Thoracic aorta (tissue), 2 donors: ENCODE data around the gene LRIG3. TPM values are rescaled to one million over a fixed set of nuclear protein-coding genes. Genes with fewer than 3 reads are reported as not detected.

Source experiments
- ATAC-seq: fragments of 150-250 bp; one replicate; pipeline ENCODE4 v1.8.0; 2017; ENCODE audit warnings: low read depth; ENCODE audit not compliant: insufficient number of reproducible peaks, low FRiP score
- DNase-seq: peaks from one replicate; pipeline ENCODE4 v3.0.0-alpha.2; 2020; ENCODE audit warnings: low spot score
- H3K27ac ChIP-seq, 2 donors: fragments of 200-600 bp; sonication (generic); 1 replicate in 1 of 2; 2 replicates in 1 of 2; pipeline ENCODE4 v1.5.1; 2016; ENCODE audit warnings: mild to moderate bottlenecking in 2 of 2, moderate library complexity in 2 of 2
- H3K27me3 ChIP-seq: fragments of 200-600 bp; sonication (generic); replicated peaks from 2 replicates; pipeline ENCODE4 v1.6.0; 2016; ENCODE audit warnings: mild to moderate bottlenecking; ENCODE audit not compliant: insufficient read depth
- H3K36me3 ChIP-seq: fragments of 200-600 bp; sonication (generic); one replicate; pipeline ENCODE4 v1.5.1; 2016
- H3K4me1 ChIP-seq, 2 donors: fragments of 200-600 bp; sonication (generic); 1 replicate in 1 of 2; 2 replicates in 1 of 2; pipeline versions ENCODE4 v1.5.1 to v1.6.0; 2016; ENCODE audit warnings: low read depth in 2 of 2, mild to moderate bottlenecking in 1 of 2; ENCODE audit not compliant: control insufficient read depth in 1 of 2
- H3K4me3 ChIP-seq: fragments of 200-600 bp; sonication (generic); 2 replicates; pipeline ENCODE4 v1.5.1; 2016; ENCODE audit warnings: mild to moderate bottlenecking
- H3K9me3 ChIP-seq: fragments of 200-600 bp; sonication (generic); 2 replicates; pipeline ENCODE4 v1.5.1; 2016
- total RNA-seq, 2 donors: library from RNA; depleted of rRNA; stranded (reverse); fragments of >200 nt; gene quantifications; one replicate each; pipeline versions ENCODE4 v1.1.0 to v1.2.3, GENCODE V29; 2016
- TF ChIP-seq, protein P1 (sequence below): fragments of 200-600 bp; sonication (generic); IDR thresholded peaks from one replicate; pipeline ENCODE4 v1.5.1; 2019; ENCODE audit warnings: antibody characterized with exemption

The LRIG3 gene
- total RNA-seq, 2 donors from 2014 or later, result 34.4 to 70.0 TPM

DNA sequence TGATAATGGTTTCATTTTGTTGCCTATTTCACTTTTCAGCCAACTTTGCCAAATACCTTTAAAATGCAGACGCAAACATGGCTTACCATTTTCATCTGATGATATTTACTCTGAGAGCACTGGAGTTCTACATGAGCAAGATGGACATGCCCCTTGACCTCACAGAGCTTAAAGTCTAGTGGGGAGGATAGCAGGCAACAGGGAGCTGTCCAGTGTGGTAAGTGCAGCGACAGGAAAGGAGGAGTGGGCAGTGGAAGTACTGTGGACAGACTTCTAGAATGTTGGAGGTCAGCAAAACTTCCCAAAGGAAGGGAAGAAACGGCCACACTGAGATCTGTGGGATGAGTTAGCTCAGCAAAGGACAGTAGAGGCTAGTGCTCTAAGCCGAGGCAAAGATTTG is 25.3 kb downstream of the LRIG3 start:
- peaks cover 4 to 46% of the 10 kb centered on the region in 2 donors for H3K4me1 ChIP-seq
- H3K36me3 ChIP-seq, result no peaks in the 10 kb centered on the region
- no peak overlapping the region for H3K4me3 ChIP-seq
- H3K27me3 ChIP-seq, result no peaks in the 10 kb centered on the region
- H3K9me3 ChIP-seq, result no peaks in the 10 kb centered on the region
- no peak for DNase-seq
- TF ChIP-seq, protein P1, sequence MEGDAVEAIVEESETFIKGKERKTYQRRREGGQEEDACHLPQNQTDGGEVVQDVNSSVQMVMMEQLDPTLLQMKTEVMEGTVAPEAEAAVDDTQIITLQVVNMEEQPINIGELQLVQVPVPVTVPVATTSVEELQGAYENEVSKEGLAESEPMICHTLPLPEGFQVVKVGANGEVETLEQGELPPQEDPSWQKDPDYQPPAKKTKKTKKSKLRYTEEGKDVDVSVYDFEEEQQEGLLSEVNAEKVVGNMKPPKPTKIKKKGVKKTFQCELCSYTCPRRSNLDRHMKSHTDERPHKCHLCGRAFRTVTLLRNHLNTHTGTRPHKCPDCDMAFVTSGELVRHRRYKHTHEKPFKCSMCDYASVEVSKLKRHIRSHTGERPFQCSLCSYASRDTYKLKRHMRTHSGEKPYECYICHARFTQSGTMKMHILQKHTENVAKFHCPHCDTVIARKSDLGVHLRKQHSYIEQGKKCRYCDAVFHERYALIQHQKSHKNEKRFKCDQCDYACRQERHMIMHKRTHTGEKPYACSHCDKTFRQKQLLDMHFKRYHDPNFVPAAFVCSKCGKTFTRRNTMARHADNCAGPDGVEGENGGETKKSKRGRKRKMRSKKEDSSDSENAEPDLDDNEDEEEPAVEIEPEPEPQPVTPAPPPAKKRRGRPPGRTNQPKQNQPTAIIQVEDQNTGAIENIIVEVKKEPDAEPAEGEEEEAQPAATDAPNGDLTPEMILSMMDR, result no peak
- ATAC-seq, result no peak
- H3K27ac ChIP-seq, result no peak overlapping the region

DNA sequence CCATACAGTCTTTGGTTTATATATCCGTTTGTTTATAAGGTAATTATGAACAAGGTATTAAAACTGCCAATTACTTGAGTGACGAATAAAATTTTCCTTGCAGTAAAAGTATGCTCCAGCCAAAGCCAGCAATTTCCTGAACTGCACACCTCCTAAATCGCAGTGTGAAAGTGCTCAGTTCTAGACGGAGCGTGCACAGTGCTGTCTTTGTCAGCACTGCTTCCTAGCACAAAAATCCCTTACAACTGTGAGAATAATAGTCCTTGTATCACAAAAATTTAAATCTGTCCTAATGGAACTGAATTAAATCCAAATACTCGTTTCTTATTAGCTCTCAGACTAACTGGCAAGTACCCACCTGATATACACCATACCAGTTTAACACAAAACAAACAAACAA is 26.3 kb downstream of the LRIG3 start:
- H3K9me3 ChIP-seq, result no peaks in the 10 kb centered on the region
- no peaks in the 10 kb centered on the region for H3K27me3 ChIP-seq
- DNase-seq (no peak), ATAC-seq (no peak)
- H3K4me3 ChIP-seq, result no peak overlapping the region
- peaks cover 4 to 46% of the 10 kb centered on the region in 2 donors for H3K4me1 ChIP-seq
- TF ChIP-seq, protein P1, result no peak
- peaks cover 9% of the 10 kb centered on the region for H3K36me3 ChIP-seq
- no peak overlapping the region for H3K27ac ChIP-seq

DNA sequence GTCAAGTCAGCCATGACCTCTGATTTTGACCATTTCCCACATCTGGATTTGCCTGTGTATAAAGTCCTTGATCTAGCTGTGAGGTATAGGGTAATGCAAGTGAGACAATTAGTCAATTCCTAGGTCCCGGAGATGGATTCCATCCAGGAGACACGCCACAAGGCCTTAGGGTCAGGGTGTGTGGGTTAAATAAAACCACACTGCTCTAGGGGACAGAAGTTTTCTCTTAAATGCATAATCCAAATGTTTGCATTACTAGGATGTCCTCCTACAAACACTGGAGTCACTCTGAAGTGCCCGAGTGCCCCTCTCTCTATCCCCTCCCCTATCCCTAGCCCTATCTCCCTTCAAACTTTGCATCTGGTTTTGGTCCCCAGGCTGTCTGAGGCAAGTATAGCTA is 26.8 kb downstream of the LRIG3 start:
- no peak for ATAC-seq
- TF ChIP-seq, protein P1, result no peak
- Histone ChIP-seq H3K4me1 (peaks cover 4 to 50% of the 10 kb centered on the region in 2 donors), H3K4me3 (no peak overlapping the region), H3K36me3 (peaks cover 14% of the 10 kb centered on the region), H3K9me3 (no peaks in the 10 kb centered on the region), H3K27ac (no peak overlapping the region), H3K27me3 (no peaks in the 10 kb centered on the region)
- no peak for DNase-seq

DNA sequence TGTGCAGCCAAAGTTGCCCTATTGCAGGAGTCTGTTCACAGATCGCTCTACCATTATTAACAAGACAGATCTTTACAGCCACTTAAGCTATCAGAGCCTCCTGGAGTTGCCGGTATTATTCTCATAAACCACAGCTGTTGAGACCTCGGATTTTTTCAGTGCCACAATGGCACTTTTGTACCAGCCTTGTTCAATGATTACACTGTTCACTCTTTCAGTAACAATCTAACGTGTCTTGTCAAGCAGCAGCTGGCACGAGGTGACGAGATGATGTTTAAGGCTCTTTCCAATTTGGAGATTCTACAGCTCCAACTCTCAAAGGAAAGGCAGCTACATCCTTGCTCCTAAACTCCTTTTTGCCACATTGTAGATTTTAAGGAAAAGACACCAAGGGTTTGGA is 30.7 kb downstream of the LRIG3 start:
- H3K27ac ChIP-seq, result no peak overlapping the region
- H3K4me3 ChIP-seq, result no peak overlapping the region
- TF ChIP-seq, protein P1, result no peak
- no peaks in the 10 kb centered on the region for H3K9me3 ChIP-seq
- no peak for DNase-seq
- no peaks in the 10 kb centered on the region for H3K27me3 ChIP-seq
- peaks cover 4 to 49% of the 10 kb centered on the region in 2 donors for H3K4me1 ChIP-seq
- peaks cover 14% of the 10 kb centered on the region for H3K36me3 ChIP-seq
- ATAC-seq, result no peak

DNA sequence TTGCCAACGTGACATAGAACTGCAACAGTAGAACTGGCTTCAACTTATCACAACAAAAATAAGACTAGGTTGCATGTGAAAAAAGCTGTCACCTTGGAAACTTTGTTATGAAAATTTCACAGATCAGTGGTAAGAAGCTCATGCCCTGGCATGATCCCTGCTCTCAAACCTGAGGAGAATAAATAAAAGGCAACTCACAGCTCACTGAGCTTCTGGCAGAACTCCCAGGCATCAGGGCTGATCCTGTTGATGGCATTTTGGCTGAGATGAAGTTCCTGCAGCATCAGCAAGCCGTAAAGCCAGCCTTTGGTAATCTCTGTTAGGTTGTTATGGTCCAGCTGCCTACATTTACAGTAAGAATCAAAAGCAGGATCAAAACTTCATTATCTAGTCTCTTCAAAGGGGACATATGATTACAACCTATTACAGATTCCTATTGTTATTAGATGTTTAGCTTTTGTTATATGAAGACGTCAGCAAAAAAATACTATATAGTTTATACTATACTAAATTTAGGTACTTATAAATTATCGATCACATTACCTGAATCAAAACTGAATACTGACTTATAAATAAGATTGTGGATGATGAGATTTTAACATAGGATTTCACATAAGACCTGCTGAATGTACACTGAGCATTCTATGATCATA is 32.0 kb downstream of the LRIG3 start:
- Histone ChIP-seq H3K27ac (peak overlapping the region in 1 of 2 donors; percentile 1), H3K36me3 (peaks cover 14% of the 10 kb centered on the region), H3K4me1 (peaks cover 5 to 49% of the 10 kb centered on the region in 2 donors), H3K9me3 (no peaks in the 10 kb centered on the region), H3K27me3 (no peaks in the 10 kb centered on the region), H3K4me3 (no peak overlapping the region)
- ATAC-seq, result no peak
- DNase-seq, result peak; percentile 18
- TF ChIP-seq, protein P1, result no peak
